Left ventricle myocardium inferior (tissue), 1 donor: ENCODE data around the gene PSD4. TPM values are rescaled to one million over a fixed set of nuclear protein-coding genes. Genes with fewer than 3 reads are reported as not detected.

Experiments used
- DNase-seq: peaks from one replicate; pipeline ENCODE4 v3.0.0-alpha.2; 2020
- H3K27ac ChIP-seq: fragments of 200-600 bp; replicated peaks from 2 replicates; pipeline ENCODE4 v1.8.0; 2021
- H3K27me3 ChIP-seq: fragments of 200-600 bp; 2 replicates; pipeline ENCODE4 v1.8.0; 2021; ENCODE audit warnings: low read depth
- H3K36me3 ChIP-seq: fragments of 200-600 bp; 2 replicates; pipeline ENCODE4 v1.8.0; 2021
- H3K4me1 ChIP-seq: fragments of 200-600 bp; 2 replicates; pipeline ENCODE4 v1.8.0; 2021
- H3K4me3 ChIP-seq: fragments of 200-600 bp; 2 replicates; pipeline ENCODE4 v1.8.0; 2021; ENCODE audit warnings: mild to moderate bottlenecking, moderate library complexity
- H3K9me3 ChIP-seq: fragments of 200-600 bp; replicated peaks from 2 replicates; pipeline ENCODE4 v1.8.0; 2021
- intact Hi-C: fragments of 100-400 bp; cut with micrococcal nuclease; formaldehyde crosslinking; loops from one replicate; pipeline ENCODE4 v1.11.0; 2022
- total RNA-seq: library from RNA; stranded (reverse); fragmentation: NEBNext Ultra II Directional; extraction: Animal tissue kit (Norgen Biotek cat#: 25700); gene quantifications from one replicate; pipeline ENCODE4 v1.2.1, GENCODE V29; 2021
- TF ChIP-seq, protein P1 (sequence below): fragments of 200-600 bp; IDR thresholded peaks from 2 replicates; pipeline ENCODE4 v1.8.0; 2021; ENCODE audit warnings: antibody characterized with exemption, mild to moderate bottlenecking, borderline replicate concordance
- donor health status: DM: no; HTN: yes; CAD: no; lungs with severe emphysema.

PSD4 gene
- total RNA-seq, 1 donor from 2014 or later, result 2.2 TPM

- TF ChIP-seq, protein P1, sequence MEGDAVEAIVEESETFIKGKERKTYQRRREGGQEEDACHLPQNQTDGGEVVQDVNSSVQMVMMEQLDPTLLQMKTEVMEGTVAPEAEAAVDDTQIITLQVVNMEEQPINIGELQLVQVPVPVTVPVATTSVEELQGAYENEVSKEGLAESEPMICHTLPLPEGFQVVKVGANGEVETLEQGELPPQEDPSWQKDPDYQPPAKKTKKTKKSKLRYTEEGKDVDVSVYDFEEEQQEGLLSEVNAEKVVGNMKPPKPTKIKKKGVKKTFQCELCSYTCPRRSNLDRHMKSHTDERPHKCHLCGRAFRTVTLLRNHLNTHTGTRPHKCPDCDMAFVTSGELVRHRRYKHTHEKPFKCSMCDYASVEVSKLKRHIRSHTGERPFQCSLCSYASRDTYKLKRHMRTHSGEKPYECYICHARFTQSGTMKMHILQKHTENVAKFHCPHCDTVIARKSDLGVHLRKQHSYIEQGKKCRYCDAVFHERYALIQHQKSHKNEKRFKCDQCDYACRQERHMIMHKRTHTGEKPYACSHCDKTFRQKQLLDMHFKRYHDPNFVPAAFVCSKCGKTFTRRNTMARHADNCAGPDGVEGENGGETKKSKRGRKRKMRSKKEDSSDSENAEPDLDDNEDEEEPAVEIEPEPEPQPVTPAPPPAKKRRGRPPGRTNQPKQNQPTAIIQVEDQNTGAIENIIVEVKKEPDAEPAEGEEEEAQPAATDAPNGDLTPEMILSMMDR, result no peak
- Histone ChIP-seq H3K27me3 (no peaks in the 10 kb centered on the region), H3K9me3 (no peaks in the 10 kb centered on the region), H3K4me3 (no peak overlapping the region), H3K4me1 (no peaks in the 10 kb centered on the region), H3K27ac (no peak overlapping the region), H3K36me3 (no peaks in the 10 kb centered on the region)
- intact Hi-C loops, result no loop called here
- no peak for DNase-seq
Measured at GRCh38 chr2:113183264-113183663, 9.5 kb downstream of the PSD4 start.

DNA sequence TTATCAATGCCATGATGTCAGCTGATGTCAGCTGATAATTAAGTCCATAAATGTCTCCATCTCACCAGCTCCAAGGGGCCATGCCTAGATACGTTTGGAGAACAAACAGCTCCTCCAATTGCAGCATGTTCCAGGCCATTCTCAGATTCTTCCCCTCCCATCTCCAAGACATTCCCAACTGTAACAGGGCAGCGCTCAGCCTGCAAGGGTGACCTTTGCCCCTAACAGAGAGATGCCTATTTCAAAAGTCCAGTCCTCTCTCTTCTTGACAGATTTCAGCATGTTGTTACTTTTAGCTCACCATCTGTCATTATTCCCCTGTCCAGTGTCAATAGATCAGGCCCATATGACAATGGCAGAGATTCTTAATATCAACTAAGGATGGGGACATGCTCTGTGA lies 9.9 kb downstream of the PSD4 start:
- Histone ChIP-seq H3K4me1 (no peaks in the 10 kb centered on the region), H3K27me3 (no peaks in the 10 kb centered on the region), H3K36me3 (no peaks in the 10 kb centered on the region), H3K27ac (no peak overlapping the region), H3K9me3 (no peaks in the 10 kb centered on the region), H3K4me3 (no peak overlapping the region)
- intact Hi-C loops, result no loop called here
- no peak for DNase-seq
- TF ChIP-seq, protein P1, result no peak

- Histone ChIP-seq H3K27ac (no peak overlapping the region), H3K27me3 (no peaks in the 10 kb centered on the region), H3K4me1 (no peaks in the 10 kb centered on the region), H3K4me3 (no peak overlapping the region), H3K36me3 (no peaks in the 10 kb centered on the region), H3K9me3 (no peaks in the 10 kb centered on the region)
- TF ChIP-seq, protein P1, result no peak
- DNase-seq, result no peak
- intact Hi-C loops, result no loop called here
Measured at GRCh38 chr2:113184531-113185230, 10.9 kb downstream of the PSD4 start.

GRCh38 chr2:113185664-113186432 lies 12.1 kb downstream of the PSD4 start:
- Histone ChIP-seq H3K4me1 (no peaks in the 10 kb centered on the region), H3K27me3 (no peaks in the 10 kb centered on the region), H3K9me3 (no peaks in the 10 kb centered on the region), H3K4me3 (no peak overlapping the region), H3K27ac (no peak overlapping the region), H3K36me3 (no peaks in the 10 kb centered on the region)
- intact Hi-C loops, result no loop called here
- TF ChIP-seq, protein P1, result no peak
- DNase-seq, result no peak

- intact Hi-C loops, result no loop called here
- no peaks in the 10 kb centered on the region for H3K9me3 ChIP-seq
- no peaks in the 10 kb centered on the region for H3K36me3 ChIP-seq
- no peaks in the 10 kb centered on the region for H3K27me3 ChIP-seq
- no peak overlapping the region for H3K4me3 ChIP-seq
- no peaks in the 10 kb centered on the region for H3K4me1 ChIP-seq
- no peak overlapping the region for H3K27ac ChIP-seq
- TF ChIP-seq, protein P1, result no peak
- no peak for DNase-seq
Measured at GRCh38 chr2:113186433-113186796, 12.6 kb downstream of the PSD4 start.
